Epithelial cell of proximal tubule (primary cell): ENCODE measurements around the gene AKIP1. TPM values are rescaled to one million over a fixed set of nuclear protein-coding genes. Genes with fewer than 3 reads are reported as not detected.
A peak's percentile ranks its signal among the peaks of the same experiment; 100 is the strongest.

Experiments used
- DNase-seq: peaks from one replicate; pipeline ENCODE4 v3.0.0-alpha.2; 2011; ENCODE audit warnings: low read depth
- H3K4me3 ChIP-seq: 2 replicates; pipeline ENCODE4 v1.5.1; 2011; ENCODE audit warnings: low read depth, mild to moderate bottlenecking, low read length
- total RNA-seq: library from RNA; depleted of rRNA; stranded (reverse); fragments of >200 nt; gene quantifications from 2 replicates; pipeline ENCODE4 v1.2.3, GENCODE V29; 2015
- TF ChIP-seq, protein P1 (sequence below): conservative IDR thresholded peaks from 2 replicates; pipeline ENCODE4 v1.5.1; 2012; ENCODE audit warnings: low read depth, mild to moderate bottlenecking, low read length

Gene AKIP1
- total RNA-seq, 1 donor from 2014 or later = 49.6 TPM

DNA sequence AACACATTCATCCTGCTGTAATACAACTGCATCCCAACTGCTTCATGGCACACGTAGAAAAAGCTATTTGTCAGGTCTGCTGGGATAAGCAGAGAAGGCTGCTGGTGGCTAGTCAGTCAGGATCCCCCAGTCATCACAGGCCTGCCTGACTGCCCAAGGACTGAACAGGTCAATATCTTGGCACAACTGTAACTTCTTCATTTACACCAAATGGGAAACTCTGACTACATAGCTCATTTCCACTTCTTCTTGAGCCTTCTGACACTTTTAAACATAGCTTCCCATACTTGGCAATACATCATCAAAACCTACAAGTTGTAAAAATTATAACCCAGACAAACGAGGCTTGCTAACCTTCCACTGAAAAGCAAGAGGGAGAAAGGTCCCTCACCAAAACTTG is 50.4 kb downstream of the AKIP1 start:
- no peak for DNase-seq
- H3K4me3 ChIP-seq = no peak overlapping the region
- TF ChIP-seq, protein P1, sequence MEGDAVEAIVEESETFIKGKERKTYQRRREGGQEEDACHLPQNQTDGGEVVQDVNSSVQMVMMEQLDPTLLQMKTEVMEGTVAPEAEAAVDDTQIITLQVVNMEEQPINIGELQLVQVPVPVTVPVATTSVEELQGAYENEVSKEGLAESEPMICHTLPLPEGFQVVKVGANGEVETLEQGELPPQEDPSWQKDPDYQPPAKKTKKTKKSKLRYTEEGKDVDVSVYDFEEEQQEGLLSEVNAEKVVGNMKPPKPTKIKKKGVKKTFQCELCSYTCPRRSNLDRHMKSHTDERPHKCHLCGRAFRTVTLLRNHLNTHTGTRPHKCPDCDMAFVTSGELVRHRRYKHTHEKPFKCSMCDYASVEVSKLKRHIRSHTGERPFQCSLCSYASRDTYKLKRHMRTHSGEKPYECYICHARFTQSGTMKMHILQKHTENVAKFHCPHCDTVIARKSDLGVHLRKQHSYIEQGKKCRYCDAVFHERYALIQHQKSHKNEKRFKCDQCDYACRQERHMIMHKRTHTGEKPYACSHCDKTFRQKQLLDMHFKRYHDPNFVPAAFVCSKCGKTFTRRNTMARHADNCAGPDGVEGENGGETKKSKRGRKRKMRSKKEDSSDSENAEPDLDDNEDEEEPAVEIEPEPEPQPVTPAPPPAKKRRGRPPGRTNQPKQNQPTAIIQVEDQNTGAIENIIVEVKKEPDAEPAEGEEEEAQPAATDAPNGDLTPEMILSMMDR = no peak

DNA sequence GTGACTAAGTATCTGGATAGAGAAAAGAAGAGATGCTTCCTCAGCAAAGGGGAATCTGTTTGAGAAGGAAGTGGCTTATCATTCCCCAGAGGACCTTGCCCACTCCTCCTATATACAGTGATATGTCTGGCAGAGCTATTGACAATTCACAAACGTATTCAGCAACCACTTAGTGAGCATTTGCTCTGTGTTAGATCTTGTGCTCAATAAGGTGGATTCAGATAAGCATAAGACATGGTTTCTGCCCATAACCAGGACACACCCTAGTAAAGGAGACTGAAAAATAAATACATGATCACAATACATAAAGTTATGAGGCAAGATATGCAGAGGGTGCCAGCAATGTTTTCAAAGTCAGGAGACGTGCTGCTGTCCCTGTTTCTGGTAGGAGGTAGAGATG is 51.9 kb downstream of the AKIP1 start:
- TF ChIP-seq, protein P1 = no peak
- DNase-seq = no peak
- H3K4me3 ChIP-seq = peak overlapping the region; percentile 84

DNA sequence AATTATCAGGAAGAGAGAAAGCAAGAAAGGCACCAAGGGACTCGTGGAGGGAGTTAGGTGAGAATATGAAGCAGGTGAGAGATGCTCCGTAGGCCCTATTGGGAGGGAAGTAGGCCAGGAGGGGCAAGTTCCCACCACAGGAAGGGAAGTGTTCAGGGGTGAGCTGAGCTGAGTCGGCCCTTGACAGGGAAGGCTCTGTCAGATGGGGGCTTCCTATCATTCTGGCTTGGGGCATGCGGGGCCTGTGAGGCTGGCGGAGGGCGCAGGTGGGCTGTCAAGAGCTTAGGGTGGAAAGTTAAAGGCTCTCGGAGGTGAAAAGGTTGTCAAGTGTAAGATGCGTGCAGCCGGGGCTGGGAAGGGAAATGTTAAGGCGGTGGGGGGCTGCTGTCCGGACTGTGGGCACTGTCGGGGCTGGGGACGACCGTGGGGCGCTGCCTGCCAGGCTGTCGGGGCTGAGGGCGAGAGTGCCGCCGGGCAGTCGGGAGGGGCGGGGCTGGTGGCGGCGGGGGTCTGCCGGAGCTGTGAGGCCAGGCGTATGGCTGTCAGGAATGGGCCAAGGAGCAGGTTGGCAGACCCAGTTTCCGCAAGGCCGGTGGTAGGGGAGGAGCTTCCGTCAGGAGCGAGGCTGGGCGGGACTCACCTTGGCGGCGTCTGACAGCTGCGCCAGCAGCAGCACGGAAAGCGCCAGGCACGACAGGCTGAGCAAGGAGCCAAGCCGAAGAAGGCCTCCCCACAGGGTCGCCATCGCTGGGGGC is 52.8 kb downstream of the AKIP1 start:
- no peak for DNase-seq
- TF ChIP-seq, protein P1 = no peak
- peak overlapping the region; percentile 84 for H3K4me3 ChIP-seq

DNA sequence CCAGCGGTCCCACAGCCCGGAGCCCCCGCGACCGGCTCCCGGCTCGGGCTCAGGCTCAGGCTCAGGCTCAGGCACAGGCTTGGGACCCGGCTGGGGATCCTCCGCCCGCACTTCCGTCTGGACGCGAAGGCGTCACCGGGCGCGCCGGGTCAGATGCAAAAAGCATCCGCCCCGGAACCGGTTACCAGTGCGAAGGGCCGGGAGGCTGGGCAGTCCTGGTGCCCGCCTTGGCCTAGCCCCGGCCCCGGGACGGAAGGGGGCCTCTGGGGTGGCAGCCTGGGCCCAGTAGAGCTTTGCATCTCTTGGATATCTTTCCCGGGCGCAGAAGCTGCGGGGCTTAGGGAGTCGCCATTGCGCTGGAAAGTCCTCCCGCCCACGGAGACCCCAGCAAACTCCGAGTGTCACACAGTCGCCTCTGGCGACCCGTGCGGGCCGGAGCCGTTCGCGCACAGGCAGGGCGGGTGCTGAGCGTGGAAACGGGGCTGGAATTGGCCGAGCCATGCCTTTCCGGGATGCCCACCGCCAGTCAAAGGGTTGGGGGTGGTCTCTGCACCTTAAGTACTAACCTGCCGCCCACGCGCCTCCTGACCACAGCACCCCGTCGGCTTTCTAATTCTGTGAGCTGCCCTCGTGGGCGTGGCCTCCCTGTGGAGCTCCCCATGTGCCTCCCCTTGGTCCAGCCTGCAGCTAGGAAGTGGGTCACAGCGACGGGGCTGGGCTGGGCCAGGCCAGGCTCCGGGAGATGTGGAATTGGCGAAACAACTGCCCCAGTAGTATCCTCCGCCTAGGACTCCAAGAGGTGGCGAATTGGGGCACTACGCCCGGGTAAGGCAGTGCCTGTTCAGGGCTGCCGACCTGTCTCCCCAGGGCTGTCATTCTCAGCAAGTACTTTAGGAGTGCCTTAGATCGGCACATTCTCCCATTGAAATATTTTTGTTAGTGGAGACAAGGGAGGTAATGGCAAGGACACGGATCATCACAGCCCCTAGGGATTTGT is 53.6 kb downstream of the AKIP1 start, which contains the start of gene TMEM9B:
TMEM9B (minus strand) TSS at position 119 of the 997 bp plus-strand sequence. CDS start 129 bp downstream, outside the sequence.
- peak within 1 kb of the TSS; percentile 84 for H3K4me3 ChIP-seq
- no peak for DNase-seq
- TF ChIP-seq, protein P1 = no peak

DNA sequence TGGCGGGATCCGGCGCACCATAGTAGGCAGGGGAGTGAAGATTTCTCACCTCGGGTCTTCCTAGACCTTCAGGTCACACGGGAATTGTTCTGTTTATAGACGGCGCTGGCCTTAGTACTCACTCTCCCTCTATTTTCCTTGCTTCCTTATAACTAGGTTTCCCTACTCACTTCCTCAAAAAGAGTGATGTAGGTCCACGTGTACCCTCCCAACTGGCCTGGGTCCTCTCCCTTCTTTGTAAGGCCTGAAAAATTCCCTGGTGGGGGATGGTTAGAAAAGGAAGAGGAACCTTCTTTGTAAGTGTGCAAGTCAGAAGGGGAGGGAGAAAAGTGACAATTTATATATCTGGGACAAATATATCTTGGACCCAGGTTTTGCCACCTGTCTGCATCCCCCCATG is 56.2 kb downstream of the AKIP1 start:
- DNase-seq = no peak
- no peak overlapping the region for H3K4me3 ChIP-seq
- TF ChIP-seq, protein P1 = no peak

Other genes with a start within 250 kb of the AKIP1 start
- 0.58 and 10.5 TPM in 2 replicates for gene TRIM66, start 228.5 kb upstream of the AKIP1 start, total RNA-seq
- gene RPL27A, start 228.4 kb upstream of the AKIP1 start, total RNA-seq = 1,393 and 1,523 TPM in 2 replicates
- gene C11orf16, start 21.8 kb downstream of the AKIP1 start, total RNA-seq = not detected in 2 replicates
- not detected in 2 replicates for gene ASCL3, start 31.8 kb downstream of the AKIP1 start, total RNA-seq
- gene TMEM9B, start 53.3 kb downstream of the AKIP1 start, total RNA-seq = 29.7 and 30.3 TPM in 2 replicates
- 14.5 and 22.8 TPM in 2 replicates for gene NRIP3, start 92.8 kb downstream of the AKIP1 start, total RNA-seq
- gene SCUBE2, start 180.4 kb downstream of the AKIP1 start, total RNA-seq = 0.17 and 0.43 TPM in 2 replicates